ENCODE measurements around the gene APBA2.
A peak's percentile ranks its signal among the peaks of the same experiment; 100 is the strongest.
"Not testable (repeated sequence)": the region's sequence is repeated elsewhere in the genome, so short reads cannot be mapped to it uniquely, and the experiment has no call there.

Gene APBA2

GRCh38 chr15:28885630-28886430 lies at the start of gene APBA2:
Gene APBA2 (plus strand): TSS chr15:28885974. CDS start chr15:29053885, 167,911 bp downstream.
- H3K9me3 ChIP-seq (ENCODE audit: control insufficient read depth, insufficient read depth, low read length): no peaks in the 10 kb centered on the region
- peak within 1 kb of the TSS; percentile 46 for H3K4me3 ChIP-seq (ENCODE audit: low read depth, low read length)
- H3K27me3 ChIP-seq (ENCODE audit: control insufficient read depth, insufficient read depth, low read length): peaks cover 27% of the 10 kb centered on the region
- H3K4me1 ChIP-seq (ENCODE audit: control insufficient read depth, insufficient read depth, low read length): no peaks in the 10 kb centered on the region
- no peaks in the 10 kb centered on the region for H3K36me3 ChIP-seq (ENCODE audit: control insufficient read depth, insufficient read depth, low read length)
- no peak within 1 kb of the TSS for H3K9ac ChIP-seq (ENCODE audit: low read depth, low read length)

DNA sequence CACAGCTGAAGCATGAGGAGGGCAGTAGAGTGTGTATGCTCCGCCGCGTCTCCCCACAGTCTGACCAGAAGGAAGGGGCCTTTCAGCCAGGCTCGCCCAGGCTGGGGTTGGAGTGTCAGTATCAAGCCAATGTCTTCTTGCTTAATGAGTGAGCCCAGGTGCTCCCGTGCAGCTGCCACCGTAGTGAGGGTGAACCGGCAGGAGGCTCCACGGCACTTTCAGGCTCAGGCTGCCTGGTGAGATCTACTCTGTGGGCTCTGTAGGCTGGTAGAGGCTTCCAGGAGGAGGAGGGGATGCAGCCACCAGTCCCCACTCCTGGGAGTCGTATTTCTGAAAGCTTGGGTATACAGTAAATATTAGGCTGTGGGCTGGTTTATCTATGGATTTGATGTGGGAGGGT lies 45.5 kb upstream of the APBA2 start:
- not testable (repeated sequence) for H3K9ac ChIP-seq (ENCODE audit: low read depth, low read length); H3K4me3 ChIP-seq (ENCODE audit: low read depth, low read length); H3K9me3 ChIP-seq (ENCODE audit: control insufficient read depth, insufficient read depth, low read length); H3K27me3 ChIP-seq (ENCODE audit: control insufficient read depth, insufficient read depth, low read length); H3K36me3 ChIP-seq (ENCODE audit: control insufficient read depth, insufficient read depth, low read length); H3K4me1 ChIP-seq (ENCODE audit: control insufficient read depth, insufficient read depth, low read length)

- not testable (repeated sequence) for H3K9me3 ChIP-seq (ENCODE audit: control insufficient read depth, insufficient read depth, low read length); H3K4me3 ChIP-seq (ENCODE audit: low read depth, low read length); H3K36me3 ChIP-seq (ENCODE audit: control insufficient read depth, insufficient read depth, low read length); H3K9ac ChIP-seq (ENCODE audit: low read depth, low read length); H3K27me3 ChIP-seq (ENCODE audit: control insufficient read depth, insufficient read depth, low read length); H3K4me1 ChIP-seq (ENCODE audit: control insufficient read depth, insufficient read depth, low read length)
These were observed 43.6 kb upstream of the APBA2 start for GRCh38 chr15:28842210-28842609.

DNA sequence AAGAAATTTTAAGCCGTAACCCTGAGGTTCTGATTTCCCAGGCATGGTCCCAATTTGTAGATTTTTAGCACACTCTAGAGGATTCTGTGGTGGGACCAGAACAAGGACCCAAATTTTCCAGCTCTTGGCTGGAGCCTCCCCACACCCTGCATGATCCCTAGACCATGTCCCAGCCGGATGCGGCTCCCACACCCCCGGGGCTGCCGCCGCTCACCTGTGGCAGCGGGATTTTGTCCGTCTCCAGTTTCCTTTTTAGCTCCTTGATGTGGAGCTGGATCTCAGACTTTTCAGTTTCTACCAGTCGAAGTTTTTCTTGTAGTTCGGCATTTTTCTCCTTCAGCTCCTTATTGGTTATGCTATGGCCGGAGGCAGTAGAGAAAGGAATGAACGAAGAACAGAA lies 42.3 kb upstream of the APBA2 start:
- H3K36me3 ChIP-seq (ENCODE audit: control insufficient read depth, insufficient read depth, low read length); H3K4me3 ChIP-seq (ENCODE audit: low read depth, low read length); H3K9ac ChIP-seq (ENCODE audit: low read depth, low read length); H3K9me3 ChIP-seq (ENCODE audit: control insufficient read depth, insufficient read depth, low read length); H3K4me1 ChIP-seq (ENCODE audit: control insufficient read depth, insufficient read depth, low read length); H3K27me3 ChIP-seq (ENCODE audit: control insufficient read depth, insufficient read depth, low read length): not testable (repeated sequence)

- H3K4me1 ChIP-seq (ENCODE audit: control insufficient read depth, insufficient read depth, low read length); H3K4me3 ChIP-seq (ENCODE audit: low read depth, low read length); H3K9me3 ChIP-seq (ENCODE audit: control insufficient read depth, insufficient read depth, low read length); H3K9ac ChIP-seq (ENCODE audit: low read depth, low read length); H3K27me3 ChIP-seq (ENCODE audit: control insufficient read depth, insufficient read depth, low read length); H3K36me3 ChIP-seq (ENCODE audit: control insufficient read depth, insufficient read depth, low read length): not testable (repeated sequence)
These were observed 41.6 kb upstream of the APBA2 start for GRCh38 chr15:28844147-28844546.

- not testable (repeated sequence) for H3K4me3 ChIP-seq (ENCODE audit: low read depth, low read length); H3K27me3 ChIP-seq (ENCODE audit: control insufficient read depth, insufficient read depth, low read length); H3K9ac ChIP-seq (ENCODE audit: low read depth, low read length); H3K4me1 ChIP-seq (ENCODE audit: control insufficient read depth, insufficient read depth, low read length); H3K36me3 ChIP-seq (ENCODE audit: control insufficient read depth, insufficient read depth, low read length); H3K9me3 ChIP-seq (ENCODE audit: control insufficient read depth, insufficient read depth, low read length)
These were observed 38.5 kb upstream of the APBA2 start for GRCh38 chr15:28847247-28847646.

DNA sequence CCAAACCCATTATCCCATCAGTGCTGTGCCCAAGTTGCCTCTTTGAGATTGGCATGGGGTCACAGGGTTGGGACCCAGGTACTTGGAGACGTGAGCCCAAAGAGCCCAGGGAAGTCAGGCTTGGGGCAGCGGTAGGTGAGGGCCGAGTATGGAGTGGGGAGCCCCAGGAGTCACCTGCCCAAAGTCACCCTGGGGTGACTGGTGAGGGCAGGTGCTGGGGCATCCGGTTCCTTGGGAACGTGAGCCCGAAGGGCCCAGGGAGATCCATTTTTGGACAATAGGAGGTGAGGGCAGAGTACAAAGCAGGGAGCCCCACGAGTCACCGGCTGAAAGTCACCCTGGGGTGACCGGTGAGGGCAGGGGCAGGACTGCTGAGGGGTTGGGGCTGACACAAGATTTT lies 37.8 kb upstream of the APBA2 start:
- H3K36me3 ChIP-seq (ENCODE audit: control insufficient read depth, insufficient read depth, low read length); H3K4me1 ChIP-seq (ENCODE audit: control insufficient read depth, insufficient read depth, low read length); H3K9ac ChIP-seq (ENCODE audit: low read depth, low read length); H3K27me3 ChIP-seq (ENCODE audit: control insufficient read depth, insufficient read depth, low read length); H3K9me3 ChIP-seq (ENCODE audit: control insufficient read depth, insufficient read depth, low read length); H3K4me3 ChIP-seq (ENCODE audit: low read depth, low read length): not testable (repeated sequence)

GRCh38 chr15:28848521-28848920 lies 37.3 kb upstream of the APBA2 start, which contains the start of gene GOLGA6L7:
Gene GOLGA6L7 (minus strand): TSS chr15:28848644. CDS start chr15:28848549, 95 bp downstream.
- H3K27me3 ChIP-seq (ENCODE audit: control insufficient read depth, insufficient read depth, low read length); H3K9ac ChIP-seq (ENCODE audit: low read depth, low read length); H3K36me3 ChIP-seq (ENCODE audit: control insufficient read depth, insufficient read depth, low read length); H3K4me3 ChIP-seq (ENCODE audit: low read depth, low read length); H3K4me1 ChIP-seq (ENCODE audit: control insufficient read depth, insufficient read depth, low read length); H3K9me3 ChIP-seq (ENCODE audit: control insufficient read depth, insufficient read depth, low read length): not testable (repeated sequence)

- not testable (repeated sequence) for H3K4me1 ChIP-seq (ENCODE audit: control insufficient read depth, insufficient read depth, low read length); H3K9me3 ChIP-seq (ENCODE audit: control insufficient read depth, insufficient read depth, low read length); H3K4me3 ChIP-seq (ENCODE audit: low read depth, low read length); H3K36me3 ChIP-seq (ENCODE audit: control insufficient read depth, insufficient read depth, low read length); H3K27me3 ChIP-seq (ENCODE audit: control insufficient read depth, insufficient read depth, low read length); H3K9ac ChIP-seq (ENCODE audit: low read depth, low read length)
These were observed 36.5 kb upstream of the APBA2 start for GRCh38 chr15:28849271-28849670.

DNA sequence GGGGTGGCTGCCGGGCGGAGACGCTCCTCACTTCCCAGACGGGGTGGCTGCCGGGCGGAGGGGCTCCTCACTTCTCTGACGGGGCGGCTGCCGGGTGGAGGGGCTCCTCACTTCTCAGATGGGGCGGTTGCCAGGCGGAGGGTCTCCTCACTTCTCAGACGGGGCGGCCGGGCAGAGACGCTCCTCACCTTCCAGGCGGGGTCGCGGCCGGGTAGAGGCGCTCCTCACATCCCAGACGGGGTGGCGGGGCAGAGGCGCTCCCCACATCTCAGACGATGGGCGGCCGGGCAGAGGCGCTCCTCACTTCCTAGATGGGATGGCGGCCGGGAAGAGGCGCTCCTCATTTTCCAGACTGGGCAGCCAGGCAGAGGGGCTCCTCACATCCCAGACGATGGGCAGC lies 36.0 kb upstream of the APBA2 start:
- H3K27me3 ChIP-seq (ENCODE audit: control insufficient read depth, insufficient read depth, low read length); H3K4me1 ChIP-seq (ENCODE audit: control insufficient read depth, insufficient read depth, low read length); H3K9ac ChIP-seq (ENCODE audit: low read depth, low read length); H3K36me3 ChIP-seq (ENCODE audit: control insufficient read depth, insufficient read depth, low read length); H3K9me3 ChIP-seq (ENCODE audit: control insufficient read depth, insufficient read depth, low read length); H3K4me3 ChIP-seq (ENCODE audit: low read depth, low read length): not testable (repeated sequence)

DNA sequence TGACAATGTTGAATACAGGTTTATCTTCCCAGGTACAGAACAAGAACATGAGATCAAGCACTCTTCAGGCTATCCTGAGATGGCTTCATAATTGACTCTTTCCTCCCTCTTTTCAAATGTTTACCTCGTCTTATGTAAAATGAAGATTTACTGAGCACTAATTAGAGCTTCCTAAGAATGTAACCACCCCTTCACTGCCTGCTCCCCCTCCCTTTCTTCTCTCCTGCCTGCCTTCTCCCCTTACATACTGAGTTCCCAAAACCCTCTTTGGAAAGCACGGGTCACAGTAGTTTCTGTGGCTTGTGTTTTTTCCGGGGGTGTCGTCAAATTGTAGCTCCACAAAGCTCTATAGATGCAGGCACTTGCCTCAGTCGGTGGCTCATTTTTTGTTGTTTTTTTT lies 32.1 kb upstream of the APBA2 start:
- H3K36me3 ChIP-seq (ENCODE audit: control insufficient read depth, insufficient read depth, low read length); H3K4me1 ChIP-seq (ENCODE audit: control insufficient read depth, insufficient read depth, low read length); H3K9ac ChIP-seq (ENCODE audit: low read depth, low read length); H3K27me3 ChIP-seq (ENCODE audit: control insufficient read depth, insufficient read depth, low read length); H3K4me3 ChIP-seq (ENCODE audit: low read depth, low read length); H3K9me3 ChIP-seq (ENCODE audit: control insufficient read depth, insufficient read depth, low read length): not testable (repeated sequence)

GRCh38 chr15:28854578-28854977 lies 31.2 kb upstream of the APBA2 start:
- H3K36me3 ChIP-seq (ENCODE audit: control insufficient read depth, insufficient read depth, low read length): not testable (repeated sequence)

More at GRCh38 chr15:28854578-28854977, 31.2 kb upstream of the APBA2 start:
- not testable (repeated sequence) for H3K9me3 ChIP-seq (ENCODE audit: control insufficient read depth, insufficient read depth, low read length); H3K27me3 ChIP-seq (ENCODE audit: control insufficient read depth, insufficient read depth, low read length); H3K4me3 ChIP-seq (ENCODE audit: low read depth, low read length); H3K4me1 ChIP-seq (ENCODE audit: control insufficient read depth, insufficient read depth, low read length); H3K9ac ChIP-seq (ENCODE audit: low read depth, low read length)

Data from iPS-15b (cell line).